H9 (cell line): ENCODE measurements around the gene BAZ2A. TPM values are rescaled to one million over a fixed set of nuclear protein-coding genes. Genes with fewer than 3 reads are reported as not detected.

Experiments used
- DNase-seq: peaks from one replicate; pipeline ENCODE4 v3.0.0-alpha.2; 2017
- H2AFZ ChIP-seq: one replicate; pipeline ENCODE4 v1.6.1; 2013; ENCODE audit warnings: mild to moderate bottlenecking, low read length, control low read depth, moderate library complexity
- H2AK5ac ChIP-seq: 2 replicates; pipeline ENCODE4 v1.6.1; 2013; ENCODE audit warnings: low read length, control low read depth, mixed read lengths; ENCODE audit not compliant: insufficient read length
- H2BK120ac ChIP-seq: one replicate; pipeline ENCODE4 v1.6.1; 2013; ENCODE audit warnings: low read depth, mild to moderate bottlenecking, low read length, control low read depth, inconsistent platforms; ENCODE audit not compliant: poor library complexity, severe bottlenecking
- H2BK12ac ChIP-seq: 2 replicates; pipeline ENCODE4 v1.6.1; 2013; ENCODE audit warnings: low read length, control low read depth, mixed read lengths, low read depth; ENCODE audit not compliant: insufficient read length
- H2BK15ac ChIP-seq: 2 replicates; pipeline ENCODE4 v1.6.1; 2013; ENCODE audit warnings: low read depth, low read length, control low read depth
- H2BK20ac ChIP-seq: one replicate; pipeline ENCODE4 v1.6.1; 2013; ENCODE audit warnings: low read depth, mild to moderate bottlenecking, low read length, control low read depth, inconsistent platforms; ENCODE audit not compliant: poor library complexity, severe bottlenecking
- H2BK5ac ChIP-seq: 2 replicates; pipeline ENCODE4 v1.6.1; 2013; ENCODE audit warnings: low read length, control low read depth, mixed read lengths; ENCODE audit not compliant: insufficient read length
- H3K14ac ChIP-seq: 2 replicates; pipeline ENCODE4 v1.6.1; 2013; ENCODE audit warnings: low read length, control low read depth; ENCODE audit not compliant: insufficient read depth
- H3K18ac ChIP-seq: 2 replicates; pipeline ENCODE4 v1.6.1; 2013; ENCODE audit warnings: low read depth, mild to moderate bottlenecking, mixed read lengths, low read length, control low read depth; ENCODE audit not compliant: insufficient read length
- H3K23ac ChIP-seq: 2 replicates; pipeline ENCODE4 v1.6.1; 2013; ENCODE audit warnings: low read length, control low read depth, mixed read lengths, low read depth; ENCODE audit not compliant: insufficient read length
- H3K23me2 ChIP-seq: 2 replicates; pipeline ENCODE4 v1.6.1; 2013; ENCODE audit warnings: low read depth, mild to moderate bottlenecking, mixed read lengths, low read length, control low read depth; ENCODE audit not compliant: insufficient read length, poor library complexity, severe bottlenecking
- H3K27ac ChIP-seq: 2 replicates; pipeline ENCODE4 v1.5.1; 2013; ENCODE audit warnings: low read length, control low read depth, mixed read lengths, low read depth; ENCODE audit not compliant: insufficient read length
- H3K27me3 ChIP-seq: 2 replicates; pipeline ENCODE4 v1.6.1; 2013; ENCODE audit warnings: low read length, control low read depth, inconsistent platforms; ENCODE audit not compliant: insufficient read depth
- H3K4ac ChIP-seq: 2 replicates; pipeline ENCODE4 v1.6.1; 2013; ENCODE audit warnings: low read depth, mild to moderate bottlenecking, control low read depth, inconsistent platforms, low read length, moderate library complexity
- H3K4me1 ChIP-seq: 2 replicates; pipeline ENCODE4 v1.6.1; 2013; ENCODE audit warnings: low read length, control low read depth, inconsistent platforms; ENCODE audit not compliant: insufficient read depth
- H3K4me2 ChIP-seq: 2 replicates; pipeline ENCODE4 v1.6.1; 2013; ENCODE audit warnings: low read length, control low read depth, mixed read lengths; ENCODE audit not compliant: insufficient read length, insufficient read depth
- H3K56ac ChIP-seq: 2 replicates; pipeline ENCODE4 v1.6.1; 2013; ENCODE audit warnings: low read depth, mild to moderate bottlenecking, mixed read lengths, low read length, control low read depth; ENCODE audit not compliant: insufficient read length
- H3K79me1 ChIP-seq: 2 replicates; pipeline ENCODE4 v1.6.1; 2013; ENCODE audit warnings: low read depth, mild to moderate bottlenecking, moderate library complexity, low read length, control low read depth, inconsistent platforms; ENCODE audit not compliant: insufficient read depth, poor library complexity, severe bottlenecking
- H3K79me2 ChIP-seq: 2 replicates; pipeline ENCODE4 v1.6.1; 2013; ENCODE audit warnings: low read length, control low read depth, inconsistent platforms; ENCODE audit not compliant: insufficient read depth
- H3K9ac ChIP-seq: 2 replicates; pipeline ENCODE4 v1.6.1; 2013; ENCODE audit warnings: low read length, control low read depth, mixed read lengths; ENCODE audit not compliant: insufficient read length; ENCODE audit errors: extremely low read depth
- H3K9me3 ChIP-seq: one replicate; pipeline ENCODE4 v1.6.1; 2013; ENCODE audit warnings: low read depth, low read length, inconsistent platforms; ENCODE audit not compliant: control insufficient read depth
- H3T11ph ChIP-seq: one replicate; pipeline ENCODE4 v1.6.1; 2013; ENCODE audit warnings: mild to moderate bottlenecking, low read length, control low read depth, inconsistent platforms
- H4K20me1 ChIP-seq: one replicate; pipeline ENCODE4 v1.6.1; 2013; ENCODE audit not compliant: control insufficient read depth, insufficient read length, insufficient read depth
- H4K5ac ChIP-seq: 2 replicates; pipeline ENCODE4 v1.6.1; 2013; ENCODE audit warnings: low read depth, mild to moderate bottlenecking, mixed read lengths, low read length, control low read depth; ENCODE audit not compliant: insufficient read length
- H4K8ac ChIP-seq: replicated peaks from 2 replicates; pipeline ENCODE4 v1.6.1; 2013; ENCODE audit warnings: low read length, control low read depth, mixed read lengths, low read depth; ENCODE audit not compliant: insufficient read length
- H4K91ac ChIP-seq: 2 replicates; pipeline ENCODE4 v1.6.1; 2013; ENCODE audit warnings: low read depth, mild to moderate bottlenecking, moderate library complexity, mixed read lengths, low read length, control low read depth; ENCODE audit not compliant: insufficient read length
- H3K27ac Mint-ChIP-seq, 3 experiments: 2 replicates in 2 of 3; 3 replicates in 1 of 3; pipeline ENCODE4 v1.8.0; 2020 to 2021; ENCODE audit warnings: mixed read lengths in 3 of 3, mild to moderate bottlenecking in 1 of 3, moderate library complexity in 1 of 3
- H3K27me3 Mint-ChIP-seq: 2 replicates; pipeline ENCODE4 v1.8.0; 2021; ENCODE audit warnings: low read depth, mild to moderate bottlenecking, moderate library complexity, mixed read lengths
- H3K36me3 Mint-ChIP-seq, 3 experiments: 2 replicates in 2 of 3; 3 replicates in 1 of 3; pipeline ENCODE4 v1.8.0; 2020 to 2021; ENCODE audit warnings: low read depth in 3 of 3, mixed read lengths in 3 of 3; ENCODE audit not compliant: insufficient read depth in 1 of 3
- H3K4me1 Mint-ChIP-seq, 2 experiments: 2 replicates each; pipeline ENCODE4 v1.8.0; 2020; ENCODE audit warnings: mixed read lengths in 2 of 2
- H3K4me3 Mint-ChIP-seq, 2 experiments: 2 replicates in 1 of 2; 3 replicates in 1 of 2; pipeline ENCODE4 v1.8.0; 2020 to 2021; ENCODE audit warnings: mild to moderate bottlenecking in 2 of 2, mixed read lengths in 2 of 2, moderate library complexity in 1 of 2
- H3K9me3 Mint-ChIP-seq, 2 experiments: 2 replicates in 1 of 2; 3 replicates in 1 of 2; pipeline ENCODE4 v1.8.0; 2020; ENCODE audit warnings: mild to moderate bottlenecking in 2 of 2, mixed read lengths in 2 of 2, moderate library complexity in 1 of 2
- CTCF ChIP-seq: fragments of 200-600 bp; sonication (generic); conservative IDR thresholded peaks from 3 replicates; pipeline ENCODE4 v1.8.0; 2021; ENCODE audit warnings: antibody characterized with exemption, mild to moderate bottlenecking
- WGBS: extraction: QIAGEN DNeasy Blood & Tissue Kit; methylation state at CpG from one replicate; pipeline ENCODE4 v1.1.7; 2013; ENCODE audit warnings: missing lambda C conversion rate, low lambda C conversion rate, mixed read lengths; ENCODE audit not compliant: insufficient read length; ENCODE audit errors: extremely low coverage; 5-methylcytosine and 5-hydroxymethylcytosine counted together
- total RNA-seq: library from RNA; stranded (reverse); gene quantifications from 2 replicates; pipeline ENCODE4 v1.2.1, GENCODE V29; 2021

The BAZ2A gene
- total RNA-seq, 1 experiment from 2014 or later = 108 TPM

DNA sequence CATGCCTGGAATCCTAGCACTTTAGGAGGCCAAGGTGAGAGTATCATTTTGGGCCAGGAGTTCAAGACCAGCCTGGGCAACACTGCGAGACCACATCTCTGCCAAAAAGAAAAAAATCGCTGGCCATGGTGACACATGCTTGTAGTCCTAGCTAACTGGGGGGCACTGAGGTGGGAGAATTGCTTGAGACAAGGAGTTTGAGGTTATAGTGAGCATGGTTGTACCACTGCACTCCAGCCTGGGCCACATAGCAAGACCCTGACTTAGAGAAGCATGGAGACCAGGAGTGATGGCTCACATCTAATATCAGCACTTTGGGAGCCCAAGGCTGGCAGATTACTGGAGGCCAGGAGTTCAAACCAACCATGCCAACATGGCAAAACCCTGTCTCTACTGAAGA is 48.7 kb upstream of the BAZ2A start:
- no peak overlapping the region for H3K27ac ChIP-seq
- no peak overlapping the region for H2BK5ac ChIP-seq
- Mint-ChIP-seq H3K4me3 (no peak overlapping the region), H3K27ac (peak overlapping the region; percentile 39 to 74 (median 59); a peak in 3 of 7 replicates), H3K36me3 (peaks cover 15 to 57% (median 37%) of the 10 kb centered on the region in 3 experiments), H3K27me3 (no peaks in the 10 kb centered on the region), H3K9me3 (no peaks in the 10 kb centered on the region), H3K4me1 (peaks cover 6 to 14% of the 10 kb centered on the region in 2 experiments; a peak in 3 of 4 replicates)
- H3K4ac ChIP-seq = no peak overlapping the region
- no peak overlapping the region for H4K91ac ChIP-seq
- no CpG with 5 or more reads among the region's 2 CpGs for WGBS
- H3T11ph ChIP-seq = no peak overlapping the region
- no peak overlapping the region for H2BK20ac ChIP-seq
- H3K4me2 ChIP-seq = no peak overlapping the region
- DNase-seq = peak; percentile 19
- H3K27me3 ChIP-seq = no peaks in the 10 kb centered on the region
- no peak overlapping the region for H3K56ac ChIP-seq
- H2BK120ac ChIP-seq = no peak overlapping the region
- H3K4me1 ChIP-seq = no peaks in the 10 kb centered on the region
- H3K23ac ChIP-seq = no peak overlapping the region
- H3K9ac ChIP-seq = no peak overlapping the region
- H3K23me2 ChIP-seq = no peaks in the 10 kb centered on the region
- peaks cover 3% of the 10 kb centered on the region for H3K79me1 ChIP-seq
- no peak overlapping the region for H3K14ac ChIP-seq
- H3K79me2 ChIP-seq = peaks cover 72% of the 10 kb centered on the region; the same call in 1 of the 2 replicates
- TF ChIP-seq CTCF = no peak
- no peak overlapping the region for H3K18ac ChIP-seq
- H2BK12ac ChIP-seq = no peak overlapping the region
- H4K8ac ChIP-seq = no peak overlapping the region
- no peak overlapping the region for H2AK5ac ChIP-seq
- no peak overlapping the region for H4K5ac ChIP-seq
- H3K9me3 ChIP-seq = no peaks in the 10 kb centered on the region
- H4K20me1 ChIP-seq = no peaks in the 10 kb centered on the region
- H2AFZ ChIP-seq = no peak overlapping the region
- no peak overlapping the region for H2BK15ac ChIP-seq
